Panc1 (cell line): ENCODE data around the gene TERC. TPM values are rescaled to one million over a fixed set of nuclear protein-coding genes. Genes with fewer than 3 reads are reported as not detected.

Experiments
- ATAC-seq: fragments of 200-7000 bp; cut with Tn5 transposase; 2 replicates; pipeline ENCODE4 v1.9.1; 2020; ENCODE audit warnings: mild to moderate bottlenecking, moderate library complexity
- BruUV-seq: library from RNA; stranded (reverse); fragments of 400-500 nt; replicated peaks from 2 replicates; lab custom pipeline; 2021; lab: Mats Ljungman, UMichigan
- CTCF ChIA-PET: fragments of 300-600 bp; sonication (Branson Sonifier 250); formaldehyde crosslinking; loops from one replicate; lab custom pipeline; 2022; ENCODE audit warnings: antibody characterized with exemption; lab: Charles Lee
- POLR2A ChIA-PET: fragments of 300-600 bp; sonication (Branson Sonifier 250); formaldehyde crosslinking; loops from one replicate; lab custom pipeline; 2022; ENCODE audit warnings: antibody characterized with exemption; lab: Charles Lee
- DNase-seq: peaks from one replicate; pipeline ENCODE4 v3.0.0-alpha.2; 2010; ENCODE audit warnings: low read depth, low spot score
- H3K27ac ChIP-seq: 2 replicates; pipeline ENCODE4 v1.5.1; 2011; ENCODE audit warnings: mild to moderate bottlenecking, low read length, inconsistent platforms
- H3K27me3 ChIP-seq: fragments of 200-500 bp; sonication (Bioruptor generic); 2 replicates; pipeline ENCODE4 v1.6.0; 2014; ENCODE audit warnings: low read length, inconsistent platforms; ENCODE audit not compliant: control insufficient read depth, insufficient read depth
- H3K36me3 ChIP-seq: fragments of 200-500 bp; sonication (Bioruptor generic); 2 replicates; pipeline ENCODE4 v1.5.1; 2014; ENCODE audit warnings: inconsistent platforms, mild to moderate bottlenecking, low read length, moderate library complexity; ENCODE audit not compliant: control insufficient read depth, insufficient read depth
- H3K4me1 ChIP-seq: 2 replicates; pipeline ENCODE4 v1.5.1; 2011; ENCODE audit warnings: inconsistent platforms, mild to moderate bottlenecking, low read length, moderate library complexity; ENCODE audit not compliant: control insufficient read depth, insufficient read depth
- H3K4me3 ChIP-seq, 2 experiments: 2 replicates each; pipeline ENCODE4 v1.5.1; 2011 to 2012; ENCODE audit warnings: low read depth in 2 of 2, low read length in 2 of 2, mild to moderate bottlenecking in 2 of 2, inconsistent platforms in 1 of 2, moderate library complexity in 1 of 2
- H3K9me3 ChIP-seq: fragments of 200-500 bp; sonication (Bioruptor generic); 2 replicates; pipeline ENCODE4 v1.5.1; 2014; ENCODE audit warnings: low read depth, mild to moderate bottlenecking, inconsistent platforms, low read length, moderate library complexity; ENCODE audit not compliant: control insufficient read depth, insufficient read depth
- CTCF ChIP-seq: fragments of 450-650 bp; IDR thresholded peaks from 2 replicates; pipeline ENCODE4 v1.5.1; 2017; ENCODE audit warnings: mild to moderate bottlenecking
- POLR2AphosphoS5 ChIP-seq: IDR thresholded peaks from 2 replicates; pipeline ENCODE4 v1.6.1; 2012; ENCODE audit warnings: mild to moderate bottlenecking, low read depth, low read length, moderate library complexity
- REST ChIP-seq, 2 experiments: IDR thresholded peaks; 2 replicates each; pipeline ENCODE4 v1.6.1; 2011 to 2012; ENCODE audit warnings: low read depth in 2 of 2, control low read depth in 1 of 2, low read length in 1 of 2, mild to moderate bottlenecking in 1 of 2, moderate library complexity in 1 of 2; ENCODE audit not compliant: insufficient read depth in 1 of 2
- SIN3A ChIP-seq: IDR thresholded peaks from 2 replicates; pipeline ENCODE4 v1.6.1; 2012; ENCODE audit warnings: low read depth, mild to moderate bottlenecking, low read length, moderate library complexity, borderline replicate concordance; ENCODE audit not compliant: insufficient read depth
- TCF7L2 ChIP-seq: IDR thresholded peaks from 2 replicates; pipeline ENCODE4 v1.6.1; 2011; ENCODE audit warnings: mild to moderate bottlenecking, low read depth, low read length, inconsistent platforms
- in situ Hi-C: cut with HindIII; loops from 2 replicates; pipeline ENCODE4 v1.10.0; 2016; ENCODE audit warnings: low sequenced_read_pairs, low pct_unique_long_range_greater_than_20kb
- intact Hi-C: fragments of 100-400 bp; cut with micrococcal nuclease; formaldehyde crosslinking; loops from one replicate; pipeline ENCODE4 v1.10.0; 2022; ENCODE audit not compliant: unreplicated experiment
- total RNA-seq: library from RNA; stranded (reverse); gene quantifications from one replicate; pipeline ENCODE4 v1.2.1, GENCODE V29; 2021; ENCODE audit not compliant: unreplicated experiment

The TERC gene
- total RNA-seq, 1 experiment from 2014 or later, result 6.0 TPM

GRCh38 chr3:169781209-169781855 lies 16.5 kb upstream of the TERC start:
- CTCF ChIA-PET, result no interaction called here
- no peaks in the 10 kb centered on the region for H3K27me3 ChIP-seq
- no peaks in the 10 kb centered on the region for H3K4me1 ChIP-seq
- no peak overlapping the region for H3K27ac ChIP-seq
- POLR2A ChIA-PET, result no interaction called here
- peaks cover 70% of the 10 kb centered on the region for H3K36me3 ChIP-seq
- ATAC-seq, result no peak
- no peak for TF ChIP-seq CTCF
- no peak for TF ChIP-seq SIN3A
- no peak for TF ChIP-seq REST (IDR thresholded peaks at IDR 0.05; ENCODE audit: insufficient read depth in 1 of 2, low read depth in 2 of 2, low read length in 1 of 2)
- no peak for TF ChIP-seq POLR2AphosphoS5
- TF ChIP-seq TCF7L2, result no peak
- no peaks in the 10 kb centered on the region for H3K9me3 ChIP-seq
- BruUV-seq, result no TSS peak
- no peak for DNase-seq
- in situ Hi-C loops (no loop called here), intact Hi-C loops (no loop called here)
- no peak overlapping the region for H3K4me3 ChIP-seq

GRCh38 chr3:169780742-169781141 lies 15.9 kb upstream of the TERC start:
- BruUV-seq, result no TSS peak
- POLR2A ChIA-PET, result no interaction called here
- Histone ChIP-seq H3K27ac (no peak overlapping the region), H3K9me3 (no peaks in the 10 kb centered on the region), H3K27me3 (no peaks in the 10 kb centered on the region), H3K36me3 (peaks cover 71% of the 10 kb centered on the region), H3K4me1 (no peaks in the 10 kb centered on the region; the same call in 1 of the 2 replicates), H3K4me3 (no peak overlapping the region)
- DNase-seq, result no peak
- in situ Hi-C loops, result no loop called here
- intact Hi-C loops, result no loop called here
- TF ChIP-seq TCF7L2 (no peak), SIN3A (no peak), POLR2AphosphoS5 (no peak), CTCF (no peak), REST (IDR thresholded peaks at IDR 0.05; ENCODE audit: insufficient read depth in 1 of 2, low read depth in 2 of 2, low read length in 1 of 2) (no peak)
- no peak for ATAC-seq
- CTCF ChIA-PET, result no interaction called here
